CD4-positive, alpha-beta memory T cell (primary cell): ENCODE measurements around the gene TMEM41B. TPM values are rescaled to one million over a fixed set of nuclear protein-coding genes. Genes with fewer than 3 reads are reported as not detected.

Experiments
- polyA plus RNA-seq, 2 donors: library from polyadenylated mRNA; unstranded; fragments of 300-500 nt; fragmentation: Illumina TruSeq; gene quantifications; one replicate each; pipeline ENCODE4 v1.2.3, GENCODE V29; 2021
- total RNA-seq, 2 experiments: library from RNA; stranded (reverse); gene quantifications; one replicate each; pipeline ENCODE4 v1.2.3, GENCODE V29; 2021

TMEM41B gene
- total and polyA plus RNA-seq, 4 experiments from 2014 or later: 6.2 to 54.7 (median 31.3) TPM

Other genes starting within 250 kb of the TMEM41B start
- under 1 TPM in 1 of 2 experiments, not detected in 1; 0.64 TPM for gene SCUBE2, start 223.0 kb downstream of the TMEM41B start, total RNA-seq
- not detected for gene SCUBE2, start 223.0 kb downstream of the TMEM41B start, polyA plus RNA-seq
- gene DENND5A, start 49.2 kb downstream of the TMEM41B start, total RNA-seq: 10 to 100 TPM; 58.6 to 61.9 TPM
- 10 to 100 TPM; 14.5 to 39.6 TPM for gene DENND5A, start 49.2 kb downstream of the TMEM41B start, polyA plus RNA-seq
- gene IPO7, start 70.1 kb upstream of the TMEM41B start, total RNA-seq: 10 to 100 TPM; 63.4 to 67.0 TPM
- gene IPO7, start 70.1 kb upstream of the TMEM41B start, polyA plus RNA-seq: 10 to 100 TPM in 1 of 2 donors, 1 to 10 TPM in 1; 7.9 to 11.6 TPM
- 10 to 100 TPM; 50.5 to 51.1 TPM for gene ZNF143, start 146.4 kb upstream of the TMEM41B start, total RNA-seq
- gene ZNF143, start 146.4 kb upstream of the TMEM41B start, polyA plus RNA-seq: 10 to 100 TPM; 41.7 to 54.6 TPM